H1 (cell line): Measurements from ENCODE around the gene ANKS1B.

ENCODE experiments used
- CHD2 ChIP-seq: IDR thresholded peaks from 2 replicates; pipeline ENCODE4 v1.6.1; 2012; ENCODE audit warnings: low read length, improper control_type of control experiment
- CTCF ChIP-seq, 3 experiments: IDR thresholded peaks; 1 replicate in 2 of 3; 2 replicates in 1 of 3; pipeline versions ENCODE4 v1.5.1 to v1.6.1; 2011; ENCODE audit warnings: low read length in 3 of 3, mild to moderate bottlenecking in 3 of 3, inconsistent platforms in 2 of 3, low read depth in 1 of 3, moderate library complexity in 1 of 3; ENCODE audit not compliant: insufficient read depth in 1 of 3; ENCODE audit errors: control extremely low read depth in 1 of 3
- KDM5A ChIP-seq: fragments of 200-600 bp; IDR thresholded peaks from 2 replicates; pipeline ENCODE4 v1.7.1; 2012; ENCODE audit warnings: mild to moderate bottlenecking, low read length, inconsistent platforms, mixed read lengths
- POLR2A ChIP-seq, 2 experiments: IDR thresholded peaks; 1 replicate in 1 of 2; 2 replicates in 1 of 2; pipeline ENCODE4 v1.6.1; 2011; ENCODE audit warnings: low read depth in 2 of 2, low read length in 2 of 2, mild to moderate bottlenecking in 2 of 2; ENCODE audit errors: control extremely low read depth in 1 of 2
- RNF2 ChIP-seq: fragments of 200-900, 300-1000 bp; sonication (generic); IDR thresholded peaks from 2 replicates; pipeline ENCODE4 v1.7.1; 2016; ENCODE audit warnings: borderline replicate concordance, low read depth, mild to moderate bottlenecking, antibody characterized with exemption, low read length; ENCODE audit not compliant: poor library complexity, severe bottlenecking; ENCODE audit errors: missing control alignments

DNA sequence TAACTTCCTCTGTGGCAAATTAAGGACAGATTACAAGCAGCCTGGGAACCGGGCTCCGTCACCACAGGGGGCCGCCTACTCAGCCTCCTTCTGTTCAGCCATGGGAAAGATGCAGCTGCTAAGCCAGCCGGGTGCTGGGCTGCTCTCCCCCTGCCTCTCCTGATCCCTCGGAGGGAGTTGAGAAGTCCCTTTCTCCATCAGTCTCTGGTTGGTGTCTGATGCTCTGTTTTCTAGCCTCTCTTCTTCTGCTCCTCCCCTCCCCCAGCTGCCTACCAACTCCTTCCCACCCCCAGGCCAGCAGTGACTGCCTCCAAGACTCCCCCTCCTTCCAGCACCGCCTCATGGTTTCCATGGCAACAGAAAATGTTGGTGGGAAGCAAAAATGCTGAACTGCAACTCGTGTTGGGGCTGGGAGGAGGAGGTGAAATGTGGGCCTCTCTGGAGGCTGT is 853.0 kb downstream of the ANKS1B start:
- TF ChIP-seq POLR2A (IDR thresholded peaks at IDR 0.05; ENCODE audit: control extremely low read depth in 1 of 2, low read depth in 2 of 2, low read length in 2 of 2) (no peak), CTCF (IDR thresholded peaks at IDR 0.05; ENCODE audit: control extremely low read depth in 1 of 3, insufficient read depth in 1 of 3, low read depth in 1 of 3, low read length in 3 of 3) (no peak), KDM5A (no peak), RNF2 (no peak), CHD2 (no peak)
